ENCODE results near the gene PSD2. TPM values are rescaled to one million over a fixed set of nuclear protein-coding genes. Genes with fewer than 3 reads are reported as not detected.
A peak's percentile ranks its signal among the peaks of the same experiment; 100 is the strongest.

Gene PSD2
- total and polyA plus RNA-seq, 2 experiments from 2014 or later, result 0.08 to 0.10 TPM

- no peak for TF ChIP-seq ZNF462 (CRISPR knock-in tag; IDR thresholded peaks at IDR 0.05)
- TF ChIP-seq CREB1 (CRISPR knock-in tag; IDR thresholded peaks at IDR 0.05; ENCODE audit: low read depth), result no peak
- no peak for TF ChIP-seq JUNB (IDR thresholded peaks at IDR 0.05; ENCODE audit: unreplicated experiment)
Observed at GRCh38 chr5:139821806-139822552, 26.4 kb downstream of the PSD2 start (continued).

GRCh38 chr5:139822553-139823425, 27.2 kb downstream of the PSD2 start:
- H4K20me1 ChIP-seq (replicated peaks; ENCODE audit: insufficient read depth), result no peaks in the 10 kb centered on the region
- H3F3A ChIP-seq (replicated peaks; ENCODE audit: low read depth), result no peaks in the 10 kb centered on the region
- Mint-ChIP-seq H3K27me3 (ENCODE audit: insufficient read depth, low read depth, poor library complexity) (peaks cover 11% of the 10 kb centered on the region), H3K36me3 (ENCODE audit: low read depth) (no peaks in the 10 kb centered on the region), H3K9me3 (peaks cover 6% of the 10 kb centered on the region; the same call in 2 of the 3 replicates), H3K4me1 (peaks cover 3% of the 10 kb centered on the region; the same call in 1 of the 3 replicates), H3K4me3 (no peak overlapping the region), H3K27ac (no peak overlapping the region)
- no peak overlapping the region for H3K4me2 ChIP-seq
- no peaks in the 10 kb centered on the region for H3K27me3 ChIP-seq (ENCODE audit: insufficient read depth)
- 0 out of 2 replicates have a peak, but pooled peaks cover 2% of the 10 kb centered on the region for H3K9me2 ChIP-seq (ENCODE audit: insufficient read depth)
- H2AFZ ChIP-seq, result no peak overlapping the region; the same call in 1 of the 2 replicates
- ATAC-seq, result peak; percentile 34; the same call in 2 of the 3 replicates
- no peaks in the 10 kb centered on the region for H3K36me3 ChIP-seq (ENCODE audit: insufficient read depth)
- H3K4me3 ChIP-seq, result no peak overlapping the region
- no peaks in the 10 kb centered on the region for H3K79me2 ChIP-seq (replicated peaks; ENCODE audit: insufficient read depth)
- DNase-seq (ENCODE audit: low spot score), result peak; percentile 33
- H3K4me1 ChIP-seq (ENCODE audit: insufficient read depth), result no peaks in the 10 kb centered on the region
- no peak overlapping the region for H3K27ac ChIP-seq (ENCODE audit: low read depth)
- TF ChIP-seq ETS1 (IDR thresholded peaks at IDR 0.05), result no peak
- TF ChIP-seq CREB1 (CRISPR knock-in tag; IDR thresholded peaks at IDR 0.05; ENCODE audit: low read depth), result no peak
- no peak for TF ChIP-seq REST (IDR thresholded peaks at IDR 0.05; ENCODE audit: unreplicated experiment)
- TF ChIP-seq POLR2AphosphoS5 (IDR thresholded peaks at IDR 0.05; ENCODE audit: low read depth), result no peak
- TF ChIP-seq EZH2phosphoT487 (IDR thresholded peaks at IDR 0.05; ENCODE audit: unreplicated experiment), result no peak
- no peak for TF ChIP-seq JUNB (IDR thresholded peaks at IDR 0.05; ENCODE audit: unreplicated experiment)
- no peak for TF ChIP-seq EZH2 (IDR thresholded peaks at IDR 0.05; ENCODE audit: low read depth, unreplicated experiment)
- TF ChIP-seq NANOG (IDR thresholded peaks at IDR 0.05; ENCODE audit: borderline replicate concordance), result no peak
